MCF 10A (cell line): ENCODE data around the gene CSNK1G1. TPM values are rescaled to one million over a fixed set of nuclear protein-coding genes. Genes with fewer than 3 reads are reported as not detected.
"Not testable (repeated sequence)": the region's sequence is repeated elsewhere in the genome, so short reads cannot be mapped to it uniquely, and the experiment has no call there.

ENCODE experiments used
- BruUV-seq: library from RNA; stranded (reverse); fragments of 400-500 nt; replicated peaks from 2 replicates; lab custom pipeline; 2021; lab: Mats Ljungman, UMichigan
- CTCF ChIA-PET: fragments of 300-600 bp; sonication (Branson Sonifier 250); formaldehyde crosslinking; extraction: SDS; loops from one replicate; lab custom pipeline; 2021; ENCODE audit warnings: antibody characterized with exemption, inconsistent platforms; lab: Yijun Ruan, JAX
- POLR2A ChIA-PET: fragments of 300-600, 350-650 bp; sonication (Branson Sonifier 250); formaldehyde crosslinking; extraction: SDS; loops from one replicate; lab custom pipeline; 2020; ENCODE audit warnings: antibody characterized with exemption, inconsistent platforms; lab: Yijun Ruan, JAX
- DNase-seq: peaks from one replicate; pipeline ENCODE4 v3.0.0-alpha.2; 2018; ENCODE audit not compliant: unreplicated experiment
- H3K27ac Mint-ChIP-seq: one replicate; pipeline ENCODE4 v1.8.0; 2022; ENCODE audit warnings: mild to moderate bottlenecking, low read depth, mixed read lengths; ENCODE audit not compliant: unreplicated experiment
- H3K27me3 Mint-ChIP-seq: one replicate; pipeline ENCODE4 v1.8.0; 2022; ENCODE audit warnings: mixed read lengths; ENCODE audit not compliant: insufficient read depth, unreplicated experiment
- H3K36me3 Mint-ChIP-seq: one replicate; pipeline ENCODE4 v1.8.0; 2022; ENCODE audit warnings: mild to moderate bottlenecking, moderate library complexity, mixed read lengths; ENCODE audit not compliant: insufficient read depth, unreplicated experiment
- H3K4me1 Mint-ChIP-seq: one replicate; pipeline ENCODE4 v1.8.0; 2022; ENCODE audit warnings: mixed read lengths; ENCODE audit not compliant: insufficient read depth, unreplicated experiment
- H3K4me3 Mint-ChIP-seq: one replicate; pipeline ENCODE4 v1.8.0; 2022; ENCODE audit warnings: mild to moderate bottlenecking, moderate library complexity, mixed read lengths; ENCODE audit not compliant: unreplicated experiment
- H3K9me3 Mint-ChIP-seq: one replicate; pipeline ENCODE4 v1.8.0; 2022; ENCODE audit warnings: mixed read lengths; ENCODE audit not compliant: unreplicated experiment
- CTCF ChIP-seq: fragments of 200-600 bp; IDR thresholded peaks from one replicate; pipeline ENCODE4 v1.8.0; 2022; ENCODE audit warnings: antibody characterized with exemption, mild to moderate bottlenecking; ENCODE audit not compliant: unreplicated experiment
- intact Hi-C: fragments of 100-400 bp; cut with micrococcal nuclease; formaldehyde crosslinking; loops from 2 replicates; pipeline ENCODE4 v1.14.1; 2022
- total RNA-seq: library from RNA; stranded (reverse); gene quantifications from 2 replicates; pipeline ENCODE4 v1.2.3, GENCODE V29; 2022

The CSNK1G1 gene
- total RNA-seq, 1 experiment from 2014 or later = 31.0 TPM

DNA sequence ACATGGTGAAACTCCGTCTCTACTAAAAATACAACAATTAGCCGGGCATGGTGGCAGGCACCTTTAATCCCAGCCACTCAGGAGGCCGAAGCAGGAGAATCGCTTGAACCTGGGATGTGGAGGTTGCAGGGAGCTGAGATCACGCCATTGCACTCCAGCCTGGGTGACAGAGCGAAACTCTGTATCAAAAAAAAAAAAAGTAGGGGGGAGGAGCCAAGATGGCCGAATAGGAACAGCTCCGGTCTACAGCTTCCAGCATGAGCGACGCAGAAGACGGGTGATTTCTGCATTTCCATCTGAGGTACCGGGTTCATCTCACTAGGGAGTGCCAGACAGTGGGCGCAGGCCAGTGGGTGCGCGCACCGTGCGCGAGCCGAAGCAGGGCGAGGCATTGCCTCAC lies 29.5 kb downstream of the CSNK1G1 start:
- H3K27ac Mint-ChIP-seq, intact Hi-C loops, BruUV-seq, H3K9me3 Mint-ChIP-seq, H3K27me3 Mint-ChIP-seq, DNase-seq, H3K4me1 Mint-ChIP-seq, H3K4me3 Mint-ChIP-seq: not testable (repeated sequence)
- ChIA-PET POLR2A (interaction anchor here (1.6 kb wide), 1 partner anchor 8 kb away, joined by 6 read pairs; no protein-coding TSS in a partner anchor), CTCF (interaction anchor here (0.6 kb wide), 1 partner anchor 944 kb away, joined by 4 read pairs; no protein-coding TSS in a partner anchor)
- peaks cover 15% of the 10 kb centered on the region for H3K36me3 Mint-ChIP-seq

DNA sequence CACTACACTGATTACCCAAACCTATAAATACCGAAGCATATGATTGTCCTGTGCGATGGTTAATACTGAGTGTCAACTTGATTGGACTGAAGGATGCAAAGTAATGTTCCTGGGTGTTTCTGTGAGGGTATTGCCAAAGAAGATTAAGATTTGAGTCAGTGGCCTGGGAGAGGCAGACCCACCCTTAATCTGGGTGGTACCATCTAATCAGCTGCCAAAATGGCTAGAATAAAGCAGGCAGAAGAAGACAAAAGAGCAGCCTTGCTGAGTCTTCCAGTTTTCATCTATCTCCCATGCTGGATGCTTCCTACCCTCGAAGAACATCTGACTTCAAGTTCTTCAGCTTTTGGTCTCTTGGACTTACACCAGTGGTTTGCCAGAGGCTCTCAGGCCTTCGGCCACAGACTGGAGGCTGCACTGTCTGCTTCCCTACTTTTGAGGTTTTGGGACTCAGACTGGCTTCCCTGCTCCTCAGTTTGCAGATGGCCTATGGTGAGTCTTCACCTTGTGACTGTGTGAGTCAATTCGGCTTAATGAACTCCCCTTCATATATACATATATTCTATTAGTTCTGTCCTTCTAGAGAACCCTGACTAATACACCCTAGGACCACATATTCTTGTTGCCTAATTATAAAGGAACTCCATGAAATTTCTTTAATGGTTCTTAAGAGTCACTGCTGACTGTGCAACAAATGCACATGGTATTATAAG lies 31.7 kb downstream of the CSNK1G1 start:
- BruUV-seq = no TSS peak
- intact Hi-C loops = no loop called here
- Mint-ChIP-seq H3K36me3 (peaks cover 23% of the 10 kb centered on the region), H3K4me1 (no peaks in the 10 kb centered on the region), H3K27ac (no peak overlapping the region), H3K9me3 (no peaks in the 10 kb centered on the region), H3K4me3 (no peak overlapping the region), H3K27me3 (no peaks in the 10 kb centered on the region)
- no peak for TF ChIP-seq CTCF
- no peak for DNase-seq
- POLR2A ChIA-PET = interaction anchor here (1.3 to 1.6 kb wide), 2 partner anchors 10 to 32 kb away, joined by 3 to 6 read pairs; partner anchors contain the start of gene CSNK1G1
- CTCF ChIA-PET = no interaction called here

DNA sequence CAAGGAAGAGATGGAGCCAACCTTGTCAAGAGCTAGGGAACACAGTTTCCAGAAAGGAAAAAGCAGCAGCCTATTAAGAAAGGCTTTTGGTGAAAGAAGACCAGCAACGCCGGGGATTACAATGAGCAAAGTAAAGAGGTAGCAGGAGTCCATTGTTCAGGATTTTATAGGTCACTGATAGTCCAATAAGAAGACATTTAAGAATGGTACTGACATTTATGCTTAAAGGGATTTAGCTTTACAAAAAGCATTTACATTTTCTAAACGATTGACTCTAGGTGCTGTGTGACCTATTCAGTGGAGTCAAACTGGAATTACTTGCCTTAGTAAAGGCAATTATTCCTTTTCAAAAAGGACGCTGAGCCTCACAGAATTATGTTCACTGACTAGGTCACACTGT lies 40.8 kb downstream of the CSNK1G1 start:
- Mint-ChIP-seq H3K27me3 (no peaks in the 10 kb centered on the region), H3K4me1 (no peaks in the 10 kb centered on the region), H3K27ac (no peak overlapping the region), H3K36me3 (peaks cover 11% of the 10 kb centered on the region), H3K9me3 (no peaks in the 10 kb centered on the region), H3K4me3 (no peak overlapping the region)
- TF ChIP-seq CTCF = no peak
- intact Hi-C loops = no loop called here
- POLR2A ChIA-PET = no interaction called here
- DNase-seq = no peak
- CTCF ChIA-PET = interaction anchor here (0.5 kb wide), 1 partner anchor 477 kb away, joined by 5 read pairs; no protein-coding TSS in a partner anchor
- BruUV-seq = no TSS peak

DNA sequence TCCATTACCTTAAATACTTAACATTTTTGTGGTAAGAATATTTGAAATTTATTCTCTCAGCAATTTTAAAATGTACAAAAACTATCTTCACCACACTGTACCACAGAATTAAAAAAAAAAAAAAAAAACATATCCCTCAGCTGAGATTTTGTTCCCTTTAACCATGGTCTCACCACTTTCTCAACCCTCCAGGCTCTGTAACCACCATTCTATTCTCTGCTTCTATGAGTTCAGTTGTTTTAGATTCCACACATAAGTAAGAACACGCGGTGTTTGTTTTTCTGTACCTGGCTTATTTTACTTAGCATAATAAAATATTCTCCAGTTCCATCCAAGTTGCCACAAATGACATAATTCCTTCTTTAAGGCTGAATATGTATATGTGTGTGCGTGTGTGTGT lies 41.5 kb downstream of the CSNK1G1 start:
- Mint-ChIP-seq H3K36me3 (peaks cover 6% of the 10 kb centered on the region), H3K27ac (no peak overlapping the region), H3K4me3 (no peak overlapping the region), H3K4me1 (no peaks in the 10 kb centered on the region), H3K27me3 (no peaks in the 10 kb centered on the region), H3K9me3 (no peaks in the 10 kb centered on the region)
- no TSS peak for BruUV-seq
- ChIA-PET POLR2A (interaction anchor here (0.7 kb wide), 1 partner anchor 84 kb away, joined by 4 read pairs; no protein-coding TSS in a partner anchor), CTCF (interaction anchor here (0.5 to 0.6 kb wide), 2 partner anchors 59 to 237 kb away, joined by 3 read pairs; no protein-coding TSS in a partner anchor)
- intact Hi-C loops = no loop called here
- no peak for TF ChIP-seq CTCF
- DNase-seq = no peak
